SK-N-SH (cell line): ENCODE data around the gene TTN. TPM values are rescaled to one million over a fixed set of nuclear protein-coding genes. Genes with fewer than 3 reads are reported as not detected.
A peak's percentile ranks its signal among the peaks of the same experiment; 100 is the strongest.
"Not testable (repeated sequence)": the region's sequence is repeated elsewhere in the genome, so short reads cannot be mapped to it uniquely, and the experiment has no call there.

Source experiments
- CTCF ChIA-PET: fragments of 300-600, 350-600 bp; formaldehyde crosslinking; extraction: SDS; loops from one replicate; lab custom pipeline; 2021; lab: Yijun Ruan, JAX
- POLR2A ChIA-PET: fragments of 350-600 bp; sonication (Branson Sonifier 250); formaldehyde crosslinking; extraction: SDS; loops from one replicate; lab custom pipeline; 2020; ENCODE audit warnings: antibody characterized with exemption, inconsistent platforms; lab: Yijun Ruan, JAX
- DNase-seq: peaks from one replicate; pipeline ENCODE4 v3.0.0; 2012
- H2AFZ ChIP-seq: fragments of 200-600 bp; sonication (generic); 2 replicates; pipeline ENCODE4 v1.8.1; 2016; ENCODE audit warnings: antibody characterized with exemption, mild to moderate bottlenecking, low read depth
- H3F3A ChIP-seq: fragments of 200-600 bp; sonication (generic); replicated peaks from 2 replicates; pipeline ENCODE3; 2016; ENCODE audit warnings: antibody characterized with exemption, mild to moderate bottlenecking; ENCODE audit not compliant: insufficient read depth
- H3K27ac ChIP-seq, 2 experiments: fragments of 200-500 bp in 1 of 2; fragments of 200-600 bp in 1 of 2; sonication (Bioruptor generic) in 1 of 2; sonication (generic), shearing (Covaris generic) in 1 of 2; 2 replicates each; pipeline versions ENCODE4 v1.5.1 to v1.6.1; 2014 to 2016; ENCODE audit warnings: low read depth in 2 of 2, inconsistent platforms in 1 of 2, low read length in 1 of 2, mild to moderate bottlenecking in 1 of 2, mixed read lengths in 1 of 2
- H3K27me3 ChIP-seq: fragments of 200-600 bp; sonication (generic), shearing (Covaris generic); 2 replicates; pipeline ENCODE4 v1.6.1; 2016; ENCODE audit warnings: mixed run types; ENCODE audit not compliant: insufficient read depth
- H3K36me3 ChIP-seq, 2 experiments: fragments of 200-500 bp in 1 of 2; fragments of 200-600 bp in 1 of 2; sonication (Bioruptor generic) in 1 of 2; sonication (generic) in 1 of 2; replicated peaks in 1 of 2; 2 replicates each; pipeline versions ENCODE3 to v1.5.1; 2014 to 2016; ENCODE audit warnings: low read length in 1 of 2, mild to moderate bottlenecking in 1 of 2; ENCODE audit not compliant: insufficient read depth in 2 of 2, control insufficient read depth in 1 of 2
- H3K4me1 ChIP-seq, 2 experiments: fragments of 200-500 bp in 1 of 2; fragments of 200-600 bp in 1 of 2; sonication (Bioruptor generic) in 1 of 2; sonication (generic), shearing (Covaris generic) in 1 of 2; 2 replicates each; pipeline versions ENCODE4 v1.5.1 to v1.6.1; 2014 to 2016; ENCODE audit warnings: low read depth in 1 of 2, low read length in 1 of 2, mixed run types in 1 of 2; ENCODE audit not compliant: insufficient read depth in 2 of 2, control insufficient read depth in 1 of 2
- H3K4me2 ChIP-seq: fragments of 200-600 bp; sonication (generic), shearing (Covaris generic); 2 replicates; pipeline ENCODE4 v1.6.1; 2017; ENCODE audit warnings: mixed run types
- H3K4me3 ChIP-seq, 2 experiments: fragments of 200-500 bp in 1 of 2; fragments of 200-600 bp in 1 of 2; sonication (Bioruptor generic) in 1 of 2; sonication (generic), shearing (Covaris generic) in 1 of 2; 2 replicates each; pipeline versions ENCODE4 v1.5.1 to v1.8.1; 2014 to 2016; ENCODE audit warnings: low read depth in 2 of 2, inconsistent platforms in 1 of 2, low read length in 1 of 2, mild to moderate bottlenecking in 1 of 2, mixed read lengths in 1 of 2, moderate library complexity in 1 of 2
- H3K79me2 ChIP-seq: fragments of 200-600 bp; sonication (generic); 2 replicates; pipeline ENCODE4 v1.8.1; 2017; ENCODE audit warnings: mild to moderate bottlenecking; ENCODE audit not compliant: insufficient read depth
- H3K9ac ChIP-seq: fragments of 200-600 bp; sonication (generic); 2 replicates; pipeline ENCODE4 v1.6.1; 2017; ENCODE audit warnings: mixed run types
- H3K9me2 ChIP-seq: fragments of 200-600 bp; sonication (generic); 2 replicates; pipeline ENCODE4 v1.6.1; 2017; ENCODE audit warnings: mixed run types
- H3K9me3 ChIP-seq: fragments of 200-600 bp; sonication (generic); 2 replicates; pipeline ENCODE4 v1.6.1; 2017; ENCODE audit warnings: mixed run types, mild to moderate bottlenecking, moderate library complexity
- H4K20me1 ChIP-seq: fragments of 200-600 bp; sonication (generic); 2 replicates; pipeline ENCODE4 v1.6.1; 2017; ENCODE audit warnings: mild to moderate bottlenecking, mixed run types; ENCODE audit not compliant: insufficient read depth
- EP300 ChIP-seq, 2 experiments: IDR thresholded peaks; 2 replicates each; pipeline versions ENCODE4 v1.4.0 to v1.6.1; 2012; ENCODE audit warnings: borderline replicate concordance in 1 of 2, low read depth in 1 of 2, low read length in 1 of 2
- FOSL2 ChIP-seq: IDR thresholded peaks from 2 replicates; pipeline ENCODE4 v1.4.0; 2012; ENCODE audit warnings: low read depth, mild to moderate bottlenecking, moderate library complexity, borderline replicate concordance
- MAX ChIP-seq: IDR thresholded peaks from 2 replicates; pipeline ENCODE4 v1.4.0; 2012; ENCODE audit warnings: low read depth
- MXI1 ChIP-seq: IDR thresholded peaks from 2 replicates; pipeline ENCODE4 v1.6.1; 2012; ENCODE audit warnings: mild to moderate bottlenecking, low read depth, low read length, improper control_type of control experiment
- NFIC ChIP-seq: IDR thresholded peaks from 2 replicates; pipeline ENCODE4 v1.4.0; 2012; ENCODE audit warnings: borderline replicate concordance
- PBX3 ChIP-seq: IDR thresholded peaks from 2 replicates; pipeline ENCODE4; 2012
- RAD21 ChIP-seq: IDR thresholded peaks from 2 replicates; pipeline ENCODE4 v1.6.1; 2012; ENCODE audit warnings: mild to moderate bottlenecking, low read length
- RXRA ChIP-seq: IDR thresholded peaks from 2 replicates; pipeline ENCODE4 v1.4.0; 2012; ENCODE audit warnings: low read depth, mild to moderate bottlenecking, borderline replicate concordance
- SMC3 ChIP-seq: IDR thresholded peaks from 2 replicates; pipeline ENCODE4 v1.6.1; 2012; ENCODE audit warnings: low read depth, low read length, improper control_type of control experiment
- TAF1 ChIP-seq: IDR thresholded peaks from 2 replicates; pipeline ENCODE4 v1.6.1; 2012; ENCODE audit warnings: low read depth, mild to moderate bottlenecking, low read length, moderate library complexity, borderline replicate concordance
- USF2 ChIP-seq: fragments of 150-350 bp; IDR thresholded peaks from 2 replicates; pipeline ENCODE4 v1.6.1; 2017; ENCODE audit warnings: antibody characterized with exemption, low read length, low read depth, borderline replicate concordance
- YY1 ChIP-seq: IDR thresholded peaks from 2 replicates; pipeline ENCODE4 v1.4.0; 2012; ENCODE audit warnings: low read depth, mild to moderate bottlenecking
- ZBTB33 ChIP-seq: IDR thresholded peaks from 2 replicates; pipeline ENCODE4 v1.4.0; 2012; ENCODE audit warnings: low read depth, borderline replicate concordance
- WGBS: methylation state at CpG from one replicate; pipeline ENCODE4 v1.1.6; 2017; ENCODE audit warnings: low lambda C conversion rate; 5-methylcytosine and 5-hydroxymethylcytosine counted together
- polyA plus RNA-seq, 3 experiments: library from polyadenylated mRNA; depleted of rRNA; stranded (reverse); fragments of >200 nt; gene quantifications; 2 replicates each; pipeline ENCODE4 v1.2.3, GENCODE V29; 2012

TTN gene
- polyA plus RNA-seq, 1 of the 3 experiments (the other 2 are of a cell fraction), result 0.08 TPM

- CTCF ChIA-PET, result no interaction called here
- Histone ChIP-seq H3K4me3 (no peak overlapping the region), H3K27ac (no peak overlapping the region), H3K4me1 (no peaks in the 10 kb centered on the region), H3K36me3 (no peaks in the 10 kb centered on the region), H3K9me3 (no peaks in the 10 kb centered on the region), H3K9ac (no peak overlapping the region), H3K79me2 (no peaks in the 10 kb centered on the region), H2AFZ (no peak overlapping the region), H3K9me2 (no peaks in the 10 kb centered on the region), H4K20me1 (no peaks in the 10 kb centered on the region), H3F3A (peaks cover 3% of the 10 kb centered on the region), H3K27me3 (no peaks in the 10 kb centered on the region), H3K4me2 (no peak overlapping the region)
- no peak for TF ChIP-seq PBX3
- TF ChIP-seq SMC3, result no peak
- TF ChIP-seq NFIC, result no peak
- no peak for DNase-seq
- POLR2A ChIA-PET, result no interaction called here
- WGBS, result 59% methylated on average over 5 of the region's 5 CpGs
Measured at GRCh38 chr2:178676046-178676445, 131.2 kb downstream of the TTN start.

GRCh38 chr2:178674122-178674521 is 133.1 kb downstream of the TTN start:
- Histone ChIP-seq H3K36me3 (no peaks in the 10 kb centered on the region), H3K4me1 (no peaks in the 10 kb centered on the region), H2AFZ (no peak overlapping the region), H3K27me3 (no peaks in the 10 kb centered on the region), H3K4me3 (no peak overlapping the region), H4K20me1 (no peaks in the 10 kb centered on the region), H3K4me2 (no peak overlapping the region), H3F3A (peaks cover 3% of the 10 kb centered on the region), H3K9me3 (no peaks in the 10 kb centered on the region), H3K27ac (no peak overlapping the region), H3K9ac (no peak overlapping the region), H3K79me2 (no peaks in the 10 kb centered on the region), H3K9me2 (no peaks in the 10 kb centered on the region)
- POLR2A ChIA-PET, result no interaction called here
- CTCF ChIA-PET, result interaction anchor here (1.5 kb wide), 1 partner anchor 10 kb away, joined by 3 read pairs; no protein-coding TSS in a partner anchor
- no peak for DNase-seq
- TF ChIP-seq RAD21, result peak; percentile 17; the same call in 1 of the 2 replicates
- no peak for TF ChIP-seq MAX
- WGBS, result 67% methylated on average over 4 of the region's 4 CpGs

- Histone ChIP-seq H3K4me3 (no peak overlapping the region), H3K36me3 (no peaks in the 10 kb centered on the region), H3F3A (no peaks in the 10 kb centered on the region), H4K20me1 (no peaks in the 10 kb centered on the region), H3K4me1 (no peaks in the 10 kb centered on the region), H2AFZ (no peak overlapping the region), H3K9me2 (no peaks in the 10 kb centered on the region), H3K4me2 (no peak overlapping the region), H3K27me3 (no peaks in the 10 kb centered on the region), H3K79me2 (no peaks in the 10 kb centered on the region), H3K27ac (no peak overlapping the region), H3K9me3 (no peaks in the 10 kb centered on the region), H3K9ac (no peak overlapping the region)
- CTCF ChIA-PET, result interaction anchor here (0.9 kb wide), 1 partner anchor 34 kb away, joined by 3 read pairs; no protein-coding TSS in a partner anchor
- POLR2A ChIA-PET, result no interaction called here
- TF ChIP-seq TAF1 (no peak), ZBTB33 (no peak), RXRA (no peak), USF2 (no peak), FOSL2 (no peak), MXI1 (no peak), EP300 (IDR thresholded peaks at IDR 0.05; ENCODE audit: borderline replicate concordance in 1 of 2, low read depth in 1 of 2, low read length in 1 of 2) (no peak), NFIC (no peak), MAX (no peak), YY1 (no peak)
- no peak for DNase-seq
Measured at GRCh38 chr2:178666458-178666857, 140.8 kb downstream of the TTN start.

- DNase-seq, H3K9me2 ChIP-seq, H3K27me3 ChIP-seq, H3F3A ChIP-seq, H3K9me3 ChIP-seq, H2AFZ ChIP-seq, POLR2A ChIA-PET, H3K9ac ChIP-seq, H3K36me3 ChIP-seq, H3K27ac ChIP-seq, H3K4me2 ChIP-seq, H3K4me3 ChIP-seq, H3K4me1 ChIP-seq, H3K79me2 ChIP-seq, H4K20me1 ChIP-seq, CTCF ChIA-PET: not testable (repeated sequence)
- WGBS, result 23% methylated on average over 2 of the region's 8 CpGs
Measured at GRCh38 chr2:178658480-178658879, 148.7 kb downstream of the TTN start.
